Nephron progenitor cell (in vitro differentiated cells): Measurements from ENCODE around the gene P2RY6.

ENCODE experiments used
- DNase-seq: peaks from one replicate; pipeline ENCODE4 v3.0.0; 2021
- H3K27ac Mint-ChIP-seq: 2 replicates; pipeline ENCODE4 v1.8.0; 2021; ENCODE audit warnings: mild to moderate bottlenecking, moderate library complexity, mixed read lengths
- H3K27me3 Mint-ChIP-seq: 2 replicates; pipeline ENCODE4 v1.8.0; 2021; ENCODE audit warnings: mild to moderate bottlenecking, low read depth, mixed read lengths; ENCODE audit not compliant: poor library complexity
- H3K36me3 Mint-ChIP-seq: 2 replicates; pipeline ENCODE4 v1.8.0; 2021; ENCODE audit warnings: low read depth, mixed read lengths
- H3K4me1 Mint-ChIP-seq: 2 replicates; pipeline ENCODE4 v1.8.0; 2021; ENCODE audit warnings: mixed read lengths
- H3K4me3 Mint-ChIP-seq: 2 replicates; pipeline ENCODE4 v1.8.0; 2021; ENCODE audit warnings: mild to moderate bottlenecking, moderate library complexity, mixed read lengths
- H3K9me3 Mint-ChIP-seq: 2 replicates; pipeline ENCODE4 v1.8.0; 2021; ENCODE audit warnings: mild to moderate bottlenecking, moderate library complexity, mixed read lengths
- TF ChIP-seq, protein P1 (sequence below): fragments of 200-600 bp; sonication (generic); IDR thresholded peaks from 2 replicates; pipeline ENCODE4 v1.5.0; 2021; ENCODE audit warnings: antibody characterized with exemption

P2RY6 gene

GRCh38 chr11:73294604-73295003 is 22.5 kb downstream of the P2RY6 start:
- H3K27me3 Mint-ChIP-seq = peaks cover 13% of the 10 kb centered on the region
- TF ChIP-seq, protein P1, sequence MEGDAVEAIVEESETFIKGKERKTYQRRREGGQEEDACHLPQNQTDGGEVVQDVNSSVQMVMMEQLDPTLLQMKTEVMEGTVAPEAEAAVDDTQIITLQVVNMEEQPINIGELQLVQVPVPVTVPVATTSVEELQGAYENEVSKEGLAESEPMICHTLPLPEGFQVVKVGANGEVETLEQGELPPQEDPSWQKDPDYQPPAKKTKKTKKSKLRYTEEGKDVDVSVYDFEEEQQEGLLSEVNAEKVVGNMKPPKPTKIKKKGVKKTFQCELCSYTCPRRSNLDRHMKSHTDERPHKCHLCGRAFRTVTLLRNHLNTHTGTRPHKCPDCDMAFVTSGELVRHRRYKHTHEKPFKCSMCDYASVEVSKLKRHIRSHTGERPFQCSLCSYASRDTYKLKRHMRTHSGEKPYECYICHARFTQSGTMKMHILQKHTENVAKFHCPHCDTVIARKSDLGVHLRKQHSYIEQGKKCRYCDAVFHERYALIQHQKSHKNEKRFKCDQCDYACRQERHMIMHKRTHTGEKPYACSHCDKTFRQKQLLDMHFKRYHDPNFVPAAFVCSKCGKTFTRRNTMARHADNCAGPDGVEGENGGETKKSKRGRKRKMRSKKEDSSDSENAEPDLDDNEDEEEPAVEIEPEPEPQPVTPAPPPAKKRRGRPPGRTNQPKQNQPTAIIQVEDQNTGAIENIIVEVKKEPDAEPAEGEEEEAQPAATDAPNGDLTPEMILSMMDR = no peak
- no peaks in the 10 kb centered on the region for H3K9me3 Mint-ChIP-seq
- H3K4me3 Mint-ChIP-seq = no peak overlapping the region
- peaks cover 41% of the 10 kb centered on the region for H3K4me1 Mint-ChIP-seq
- DNase-seq = no peak
- H3K36me3 Mint-ChIP-seq = no peaks in the 10 kb centered on the region
- no peak overlapping the region for H3K27ac Mint-ChIP-seq

DNA sequence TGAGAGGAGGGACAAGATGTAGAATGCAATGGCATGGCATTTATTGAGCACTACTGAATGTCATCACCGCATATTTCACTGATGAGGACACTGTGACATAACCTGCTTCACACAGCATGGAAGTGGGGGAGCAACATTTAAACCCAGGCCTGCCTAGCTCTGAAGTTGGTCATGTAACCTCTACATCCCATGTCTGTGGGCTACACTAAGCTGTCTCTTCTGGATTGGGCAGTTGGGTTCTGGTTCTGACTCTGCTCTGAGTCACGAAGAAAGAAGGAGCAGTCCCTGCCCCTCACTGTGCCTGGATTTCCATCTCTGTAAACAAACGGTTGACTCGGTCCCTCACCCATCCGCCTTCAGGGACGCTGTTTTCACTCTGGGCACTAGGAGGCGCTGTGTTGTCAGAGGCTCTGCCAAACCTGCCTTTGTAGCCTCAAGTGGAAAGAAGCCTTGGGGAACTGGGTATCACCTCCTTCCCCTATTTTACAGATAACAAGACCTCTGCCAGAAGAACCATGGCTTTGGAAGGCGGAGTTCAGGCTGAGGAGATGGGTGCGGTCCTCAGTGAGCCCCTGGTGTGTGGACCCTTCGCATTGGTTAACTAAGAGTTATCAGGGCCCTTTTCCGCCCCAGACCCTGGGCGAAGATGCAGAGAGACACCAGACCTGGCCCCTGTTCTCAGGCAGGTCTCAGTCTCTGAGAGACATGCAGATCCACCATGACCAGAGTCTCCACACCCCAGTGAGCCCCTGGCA is 23.3 kb downstream of the P2RY6 start:
- TF ChIP-seq, protein P1 = peak; percentile 93

GRCh38 chr11:73295996-73296318 is 23.8 kb downstream of the P2RY6 start:
- Mint-ChIP-seq H3K4me1 (peaks cover 45% of the 10 kb centered on the region), H3K27ac (no peak overlapping the region), H3K27me3 (peaks cover 13% of the 10 kb centered on the region), H3K36me3 (no peaks in the 10 kb centered on the region), H3K9me3 (no peaks in the 10 kb centered on the region), H3K4me3 (no peak overlapping the region)
- DNase-seq = no peak
- TF ChIP-seq, protein P1 = no peak

More for the DNA sequence above, 23.3 kb downstream of the P2RY6 start:
- Mint-ChIP-seq H3K27ac (no peak overlapping the region), H3K4me3 (no peak overlapping the region), H3K9me3 (no peaks in the 10 kb centered on the region), H3K36me3 (no peaks in the 10 kb centered on the region), H3K4me1 (peaks cover 43% of the 10 kb centered on the region), H3K27me3 (peaks cover 13% of the 10 kb centered on the region)
- DNase-seq = peak; percentile 90

- DNase-seq = no peak
- H3K4me3 Mint-ChIP-seq = no peak overlapping the region
- no peak overlapping the region for H3K27ac Mint-ChIP-seq
- H3K4me1 Mint-ChIP-seq = peaks cover 45% of the 10 kb centered on the region
- no peaks in the 10 kb centered on the region for H3K9me3 Mint-ChIP-seq
- TF ChIP-seq, protein P1 = no peak
- peaks cover 13% of the 10 kb centered on the region for H3K27me3 Mint-ChIP-seq
- no peaks in the 10 kb centered on the region for H3K36me3 Mint-ChIP-seq
Observed at GRCh38 chr11:73296501-73297230, 24.5 kb downstream of the P2RY6 start.

GRCh38 chr11:73297231-73297590 is 25.1 kb downstream of the P2RY6 start:
- no peak for DNase-seq
- Mint-ChIP-seq H3K27ac (no peak overlapping the region), H3K4me1 (peaks cover 41% of the 10 kb centered on the region), H3K9me3 (no peaks in the 10 kb centered on the region), H3K27me3 (peaks cover 15% of the 10 kb centered on the region), H3K4me3 (no peak overlapping the region), H3K36me3 (no peaks in the 10 kb centered on the region)
- TF ChIP-seq, protein P1 = no peak
